ENCODE results near the gene FOXP1. TPM values are rescaled to one million over a fixed set of nuclear protein-coding genes. Genes with fewer than 3 reads are reported as not detected.

Gene FOXP1
- total and polyA plus RNA-seq, 2 donors from 2014 or later: 6.7 to 87.2 TPM

GRCh38 chr3:71456826-71457225 is 126.7 kb downstream of the FOXP1 start:
- DNase-seq (no peak), FAIRE-seq (no peak)
- Histone ChIP-seq H3K27me3 (ENCODE audit: control insufficient read depth, insufficient read depth, low read length) (no peaks in the 10 kb centered on the region), H3K27ac (ENCODE audit: low read depth in 2 of 2, low read length in 2 of 2) (no peak overlapping the region), H3K36me3 (ENCODE audit: control insufficient read depth in 2 of 3, insufficient read depth in 3 of 3, low read length in 3 of 3) (no peaks in the 10 kb centered on the region), H3K4me1 (ENCODE audit: control insufficient read depth in 2 of 3, insufficient read depth in 2 of 3, low read depth in 1 of 3, low read length in 3 of 3) (peaks cover 0 to 2% (median 0%) of the 10 kb centered on the region in 3 donors), H3K9me3 (ENCODE audit: control insufficient read depth in 2 of 3, insufficient read depth in 1 of 3, low read length in 3 of 3) (no peaks in the 10 kb centered on the region), H3K9ac (ENCODE audit: low read length in 3 of 3) (no peak overlapping the region), H3K4me3 (ENCODE audit: low read length in 3 of 3) (no peak overlapping the region)
- intact Hi-C loops (cut with DNase I): no loop called here
- TF ChIP-seq, protein P1, sequence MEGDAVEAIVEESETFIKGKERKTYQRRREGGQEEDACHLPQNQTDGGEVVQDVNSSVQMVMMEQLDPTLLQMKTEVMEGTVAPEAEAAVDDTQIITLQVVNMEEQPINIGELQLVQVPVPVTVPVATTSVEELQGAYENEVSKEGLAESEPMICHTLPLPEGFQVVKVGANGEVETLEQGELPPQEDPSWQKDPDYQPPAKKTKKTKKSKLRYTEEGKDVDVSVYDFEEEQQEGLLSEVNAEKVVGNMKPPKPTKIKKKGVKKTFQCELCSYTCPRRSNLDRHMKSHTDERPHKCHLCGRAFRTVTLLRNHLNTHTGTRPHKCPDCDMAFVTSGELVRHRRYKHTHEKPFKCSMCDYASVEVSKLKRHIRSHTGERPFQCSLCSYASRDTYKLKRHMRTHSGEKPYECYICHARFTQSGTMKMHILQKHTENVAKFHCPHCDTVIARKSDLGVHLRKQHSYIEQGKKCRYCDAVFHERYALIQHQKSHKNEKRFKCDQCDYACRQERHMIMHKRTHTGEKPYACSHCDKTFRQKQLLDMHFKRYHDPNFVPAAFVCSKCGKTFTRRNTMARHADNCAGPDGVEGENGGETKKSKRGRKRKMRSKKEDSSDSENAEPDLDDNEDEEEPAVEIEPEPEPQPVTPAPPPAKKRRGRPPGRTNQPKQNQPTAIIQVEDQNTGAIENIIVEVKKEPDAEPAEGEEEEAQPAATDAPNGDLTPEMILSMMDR (IDR thresholded peaks at IDR 0.05; ENCODE audit: borderline replicate concordance, extremely low read depth, insufficient read depth): no peak

GRCh38 chr3:71456156-71456555 is 127.4 kb downstream of the FOXP1 start:
- FAIRE-seq: no peak
- Histone ChIP-seq H3K9ac (ENCODE audit: low read length in 3 of 3) (no peak overlapping the region), H3K4me3 (ENCODE audit: low read length in 3 of 3) (peak overlapping the region in 1 of 3 donors; percentile 17), H3K9me3 (ENCODE audit: control insufficient read depth in 2 of 3, insufficient read depth in 1 of 3, low read length in 3 of 3) (no peaks in the 10 kb centered on the region), H3K27me3 (ENCODE audit: control insufficient read depth, insufficient read depth, low read length) (no peaks in the 10 kb centered on the region), H3K27ac (ENCODE audit: low read depth in 2 of 2, low read length in 2 of 2) (no peak overlapping the region), H3K4me1 (ENCODE audit: control insufficient read depth in 2 of 3, insufficient read depth in 2 of 3, low read depth in 1 of 3, low read length in 3 of 3) (peaks cover 0 to 2% (median 0%) of the 10 kb centered on the region in 3 donors), H3K36me3 (ENCODE audit: control insufficient read depth in 2 of 3, insufficient read depth in 3 of 3, low read length in 3 of 3) (no peaks in the 10 kb centered on the region)
- intact Hi-C loops (cut with DNase I): no loop called here
- TF ChIP-seq, protein P1 (IDR thresholded peaks at IDR 0.05; ENCODE audit: borderline replicate concordance, extremely low read depth, insufficient read depth): no peak
- DNase-seq: no peak

- H3K9ac ChIP-seq (ENCODE audit: low read length in 3 of 3): no peak overlapping the region
- H3K36me3 ChIP-seq (ENCODE audit: control insufficient read depth in 2 of 3, insufficient read depth in 3 of 3, low read length in 3 of 3): no peaks in the 10 kb centered on the region
- H3K27me3 ChIP-seq (ENCODE audit: control insufficient read depth, insufficient read depth, low read length): no peaks in the 10 kb centered on the region
- no peak for DNase-seq
- intact Hi-C loops (cut with DNase I): no loop called here
- no peaks in the 10 kb centered on the region for H3K9me3 ChIP-seq (ENCODE audit: control insufficient read depth in 2 of 3, insufficient read depth in 1 of 3, low read length in 3 of 3)
- H3K4me3 ChIP-seq (ENCODE audit: low read length in 3 of 3): no peak overlapping the region
- H3K27ac ChIP-seq (ENCODE audit: low read depth in 2 of 2, low read length in 2 of 2): no peak overlapping the region
- peaks cover 0 to 2% (median 0%) of the 10 kb centered on the region in 3 donors for H3K4me1 ChIP-seq (ENCODE audit: control insufficient read depth in 2 of 3, insufficient read depth in 2 of 3, low read depth in 1 of 3, low read length in 3 of 3)
- TF ChIP-seq, protein P1 (IDR thresholded peaks at IDR 0.05; ENCODE audit: borderline replicate concordance, extremely low read depth, insufficient read depth): no peak
- FAIRE-seq: no peak
Observed at GRCh38 chr3:71454512-71455403, 128.8 kb downstream of the FOXP1 start.
